Measurements from ENCODE around the gene KCNJ10. TPM values are rescaled to one million over a fixed set of nuclear protein-coding genes. Genes with fewer than 3 reads are reported as not detected.

The KCNJ10 gene
- total RNA-seq, 1 donor from 2014 or later = not detected

GRCh38 chr1:160092366-160093068, 22.6 kb upstream of the KCNJ10 start:
- Mint-ChIP-seq H3K9me3 (ENCODE audit: unreplicated experiment) (no peaks in the 10 kb centered on the region), H3K27ac (ENCODE audit: unreplicated experiment) (no peak overlapping the region), H3K4me1 (ENCODE audit: unreplicated experiment) (peaks cover 9% of the 10 kb centered on the region), H3K36me3 (ENCODE audit: unreplicated experiment) (peaks cover 9% of the 10 kb centered on the region), H3K4me3 (ENCODE audit: unreplicated experiment) (no peak overlapping the region), H3K27me3 (ENCODE audit: unreplicated experiment) (no peaks in the 10 kb centered on the region)
- DNase-seq (ENCODE audit: extremely low spot score, unreplicated experiment) = no peak
- no peak for TF ChIP-seq CTCF (IDR thresholded peaks at IDR 0.05)

- no peak for TF ChIP-seq CTCF (IDR thresholded peaks at IDR 0.05)
- no peaks in the 10 kb centered on the region for H3K27me3 Mint-ChIP-seq (ENCODE audit: unreplicated experiment)
- H3K4me1 Mint-ChIP-seq (ENCODE audit: unreplicated experiment) = peaks cover 2% of the 10 kb centered on the region
- H3K9me3 Mint-ChIP-seq (ENCODE audit: unreplicated experiment) = no peaks in the 10 kb centered on the region
- DNase-seq (ENCODE audit: extremely low spot score, unreplicated experiment) = no peak
- no peak overlapping the region for H3K27ac Mint-ChIP-seq (ENCODE audit: unreplicated experiment)
- H3K36me3 Mint-ChIP-seq (ENCODE audit: unreplicated experiment) = peaks cover 9% of the 10 kb centered on the region
- no peak overlapping the region for H3K4me3 Mint-ChIP-seq (ENCODE audit: unreplicated experiment)
Measured at GRCh38 chr1:160091666-160092223, 21.8 kb upstream of the KCNJ10 start.

GRCh38 chr1:160090760-160091159, 20.8 kb upstream of the KCNJ10 start:
- Mint-ChIP-seq H3K36me3 (ENCODE audit: unreplicated experiment) (peaks cover 9% of the 10 kb centered on the region), H3K9me3 (ENCODE audit: unreplicated experiment) (no peaks in the 10 kb centered on the region), H3K27me3 (ENCODE audit: unreplicated experiment) (no peaks in the 10 kb centered on the region), H3K4me3 (ENCODE audit: unreplicated experiment) (no peak overlapping the region), H3K27ac (ENCODE audit: unreplicated experiment) (no peak overlapping the region), H3K4me1 (ENCODE audit: unreplicated experiment) (peaks cover 4% of the 10 kb centered on the region)
- TF ChIP-seq CTCF (IDR thresholded peaks at IDR 0.05) = no peak
- no peak for DNase-seq (ENCODE audit: extremely low spot score, unreplicated experiment)

DNA sequence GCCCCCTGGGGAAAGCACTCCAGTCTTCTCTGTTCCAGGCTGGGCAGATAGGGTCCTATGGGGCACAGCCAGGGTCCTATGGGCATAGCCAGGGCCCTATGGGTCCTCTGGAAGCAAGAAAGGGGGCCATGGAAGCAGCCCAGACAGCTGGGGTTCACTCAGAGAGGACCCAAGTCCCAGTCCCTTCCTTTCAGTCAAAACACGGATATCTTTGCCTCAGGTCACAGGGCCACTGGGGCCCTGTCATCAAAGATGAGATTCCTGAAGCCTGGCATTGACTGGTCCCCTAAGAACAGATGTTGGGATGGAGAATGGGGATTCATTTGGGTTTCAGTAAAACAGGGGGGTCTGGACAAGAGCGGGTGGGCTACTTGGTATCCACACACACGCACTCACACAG, 19.9 kb upstream of the KCNJ10 start:
- DNase-seq (ENCODE audit: extremely low spot score, unreplicated experiment) = no peak
- Mint-ChIP-seq H3K4me1 (ENCODE audit: unreplicated experiment) (peaks cover 7% of the 10 kb centered on the region), H3K27me3 (ENCODE audit: unreplicated experiment) (no peaks in the 10 kb centered on the region), H3K4me3 (ENCODE audit: unreplicated experiment) (no peak overlapping the region), H3K9me3 (ENCODE audit: unreplicated experiment) (no peaks in the 10 kb centered on the region), H3K27ac (ENCODE audit: unreplicated experiment) (no peak overlapping the region), H3K36me3 (ENCODE audit: unreplicated experiment) (peaks cover 9% of the 10 kb centered on the region)
- TF ChIP-seq CTCF (IDR thresholded peaks at IDR 0.05) = no peak

- H3K4me1 Mint-ChIP-seq (ENCODE audit: unreplicated experiment) = peaks cover 8% of the 10 kb centered on the region
- no peak for TF ChIP-seq CTCF (IDR thresholded peaks at IDR 0.05)
- H3K36me3 Mint-ChIP-seq (ENCODE audit: unreplicated experiment) = peaks cover 9% of the 10 kb centered on the region
- no peaks in the 10 kb centered on the region for H3K9me3 Mint-ChIP-seq (ENCODE audit: unreplicated experiment)
- no peak overlapping the region for H3K27ac Mint-ChIP-seq (ENCODE audit: unreplicated experiment)
- no peak overlapping the region for H3K4me3 Mint-ChIP-seq (ENCODE audit: unreplicated experiment)
- no peak for DNase-seq (ENCODE audit: extremely low spot score, unreplicated experiment)
- H3K27me3 Mint-ChIP-seq (ENCODE audit: unreplicated experiment) = peaks cover 15% of the 10 kb centered on the region
Measured at GRCh38 chr1:160087118-160087662, 17.2 kb upstream of the KCNJ10 start.

Data from osteocyte (in vitro differentiated cells).